AG09309 (cell line): ENCODE data around the gene PRKG1.

Experiments used
- DNase-seq: peaks from one replicate; pipeline ENCODE4 v3.0.0-alpha.2; 2010; ENCODE audit warnings: low read depth
- H3K4me3 ChIP-seq: 2 replicates; pipeline ENCODE4 v1.5.1; 2011; ENCODE audit warnings: mild to moderate bottlenecking, low read depth, low read length, moderate library complexity; ENCODE audit not compliant: control insufficient read depth
- CTCF ChIP-seq: IDR thresholded peaks from 2 replicates; pipeline ENCODE4 v1.5.1; 2011; ENCODE audit warnings: mild to moderate bottlenecking, low read depth, low read length, inconsistent platforms; ENCODE audit not compliant: insufficient read depth, control insufficient read depth; ENCODE audit errors: missing control alignments

The PRKG1 gene

GRCh38 chr10:52172581-52172980, 1098.3 kb downstream of the PRKG1 start:
- peak; percentile 23 for TF ChIP-seq CTCF
- no peak overlapping the region for H3K4me3 ChIP-seq
- DNase-seq = no peak

- H3K4me3 ChIP-seq = no peak overlapping the region
- DNase-seq = no peak
- TF ChIP-seq CTCF = no peak
These were observed 1111.0 kb downstream of the PRKG1 start for GRCh38 chr10:52185256-52185655.

- TF ChIP-seq CTCF = no peak
- peak; percentile 7 for DNase-seq
- H3K4me3 ChIP-seq = no peak overlapping the region
These were observed 1113.4 kb downstream of the PRKG1 start for GRCh38 chr10:52187521-52188258.

DNA sequence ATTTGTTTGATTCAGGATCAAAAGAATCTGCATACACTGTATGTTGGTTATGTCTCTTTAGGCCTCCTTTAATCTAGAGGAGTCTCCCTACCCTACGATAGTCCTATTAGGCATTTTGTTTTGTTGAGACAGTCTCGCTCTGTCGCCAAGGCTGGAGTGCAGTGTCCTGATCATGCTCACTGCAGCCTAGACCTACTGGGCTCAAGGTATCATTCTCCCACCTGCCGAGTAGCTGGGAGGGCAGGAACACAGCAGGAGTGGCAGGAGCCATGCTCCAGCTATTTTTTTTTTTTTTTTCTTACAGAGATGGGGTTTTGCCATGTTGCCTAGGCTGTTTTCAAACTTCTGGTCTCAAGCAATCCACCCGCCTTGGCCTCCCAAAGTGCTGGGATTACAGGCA, 1116.8 kb downstream of the PRKG1 start:
- TF ChIP-seq CTCF = no peak
- H3K4me3 ChIP-seq = no peak overlapping the region

DNA sequence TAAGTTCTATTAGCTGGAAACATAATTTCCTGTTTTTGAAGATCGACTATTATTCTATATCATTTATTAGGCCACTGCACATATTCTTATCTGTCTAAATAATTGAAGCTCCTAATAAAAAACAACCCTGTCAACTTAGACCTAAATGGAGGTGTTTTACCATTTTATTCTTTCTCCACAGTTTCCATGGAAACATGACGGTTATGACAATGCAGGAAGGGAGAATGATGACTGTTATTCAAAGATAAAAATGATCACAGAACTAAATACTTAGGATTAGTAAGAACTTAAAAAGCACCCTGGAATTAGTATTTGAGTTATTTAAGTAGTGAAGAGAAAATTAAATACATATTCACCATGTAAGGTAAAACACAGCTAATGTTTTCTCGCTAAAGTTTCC, 1119.9 kb downstream of the PRKG1 start:
- TF ChIP-seq CTCF = no peak
- no peak for DNase-seq

More for the DNA sequence above, 1116.8 kb downstream of the PRKG1 start:
- no peak for DNase-seq

DNA sequence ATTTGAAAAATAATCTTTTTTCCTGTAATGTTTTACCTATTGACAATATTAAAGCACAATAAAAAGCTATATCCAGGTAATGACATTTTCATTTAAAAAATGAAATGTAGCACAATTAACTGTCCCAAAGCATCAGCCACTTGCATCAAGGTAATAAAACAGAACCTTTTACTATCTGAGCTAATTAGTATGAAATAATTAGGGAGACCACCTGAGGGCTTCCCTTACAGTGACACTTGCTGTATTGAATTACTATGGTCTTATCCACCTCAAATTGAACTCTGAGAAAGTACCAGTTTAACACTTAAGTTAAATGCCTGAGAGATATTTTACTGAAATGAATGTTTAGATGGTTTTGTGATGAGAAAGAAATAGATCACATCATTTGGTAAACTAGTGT, 1120.4 kb downstream of the PRKG1 start:
- no peak overlapping the region for H3K4me3 ChIP-seq
- no peak for DNase-seq
- no peak for TF ChIP-seq CTCF

More for the DNA sequence above, 1119.9 kb downstream of the PRKG1 start:
- H3K4me3 ChIP-seq = no peak overlapping the region
